ENCODE results near the gene WDR7.
"Not testable (repeated sequence)": the region's sequence is repeated elsewhere in the genome, so short reads cannot be mapped to it uniquely, and the experiment has no call there.

The WDR7 gene

GRCh38 chr18:56649996-56650395, 1.2 kb upstream of the WDR7 start:
- no peak for DNase-seq (ENCODE audit: low read depth, low spot score)
- H3K4me3 ChIP-seq (ENCODE audit: low read length) = peak overlapping the region; percentile 66

- H3K4me3 ChIP-seq (ENCODE audit: low read length) = peak overlapping the region; percentile 66
- DNase-seq (ENCODE audit: low read depth, low spot score) = no peak
Observed at GRCh38 chr18:56651771-56652092, 573 bp downstream of the WDR7 start.

- H3K4me3 ChIP-seq (ENCODE audit: low read length) = peak overlapping the region; percentile 66
- peak; percentile 41 for DNase-seq (ENCODE audit: low read depth, low spot score)
Observed at GRCh38 chr18:56652802-56653201, 1.6 kb downstream of the WDR7 start.

- not testable (repeated sequence) for DNase-seq (ENCODE audit: low read depth, low spot score); H3K4me3 ChIP-seq (ENCODE audit: low read length)
Observed at GRCh38 chr18:56654280-56654679, 3.1 kb downstream of the WDR7 start.

GRCh38 chr18:56658261-56658660, 7.1 kb downstream of the WDR7 start:
- H3K4me3 ChIP-seq (ENCODE audit: low read length) = no peak overlapping the region
- no peak for DNase-seq (ENCODE audit: low read depth, low spot score)

- no peak overlapping the region for H3K4me3 ChIP-seq (ENCODE audit: low read length)
- DNase-seq (ENCODE audit: low read depth, low spot score) = no peak
Observed at GRCh38 chr18:56659111-56659510, 8.0 kb downstream of the WDR7 start.

GRCh38 chr18:56660655-56661054, 9.5 kb downstream of the WDR7 start:
- DNase-seq (ENCODE audit: low read depth, low spot score) = no peak
- no peak overlapping the region for H3K4me3 ChIP-seq (ENCODE audit: low read length)

GRCh38 chr18:56661360-56662062, 10.4 kb downstream of the WDR7 start:
- DNase-seq (ENCODE audit: low read depth, low spot score) = no peak
- no peak overlapping the region for H3K4me3 ChIP-seq (ENCODE audit: low read length)

GRCh38 chr18:56662063-56662408, 10.9 kb downstream of the WDR7 start:
- H3K4me3 ChIP-seq (ENCODE audit: low read length) = no peak overlapping the region
- no peak for DNase-seq (ENCODE audit: low read depth, low spot score)

GRCh38 chr18:56662502-56662901, 11.3 kb downstream of the WDR7 start:
- no peak overlapping the region for H3K4me3 ChIP-seq (ENCODE audit: low read length)
- DNase-seq (ENCODE audit: low read depth, low spot score) = no peak

GRCh38 chr18:56662902-56663301, 11.7 kb downstream of the WDR7 start:
- no peak overlapping the region for H3K4me3 ChIP-seq (ENCODE audit: low read length)
- DNase-seq (ENCODE audit: low read depth, low spot score) = no peak

- H3K4me3 ChIP-seq (ENCODE audit: low read length) = no peak overlapping the region
Observed at GRCh38 chr18:56672391-56672790, 21.2 kb downstream of the WDR7 start.

GRCh38 chr18:56672981-56673380, 21.8 kb downstream of the WDR7 start:
- H3K4me3 ChIP-seq (ENCODE audit: low read length) = no peak overlapping the region

More at GRCh38 chr18:56672391-56672790, 21.2 kb downstream of the WDR7 start:
- DNase-seq (ENCODE audit: low read depth, low spot score) = no peak

GRCh38 chr18:56676639-56677038, 25.5 kb downstream of the WDR7 start:
- DNase-seq (ENCODE audit: low read depth, low spot score) = no peak
- H3K4me3 ChIP-seq (ENCODE audit: low read length) = no peak overlapping the region

More at GRCh38 chr18:56672981-56673380, 21.8 kb downstream of the WDR7 start:
- DNase-seq (ENCODE audit: low read depth, low spot score) = no peak

- no peak overlapping the region for H3K4me3 ChIP-seq (ENCODE audit: low read length)
- DNase-seq (ENCODE audit: low read depth, low spot score) = no peak
Observed at GRCh38 chr18:56678836-56679565, 27.8 kb downstream of the WDR7 start.

GRCh38 chr18:56684277-56684676, 33.1 kb downstream of the WDR7 start:
- no peak overlapping the region for H3K4me3 ChIP-seq (ENCODE audit: low read length)
- no peak for DNase-seq (ENCODE audit: low read depth, low spot score)

- no peak for DNase-seq (ENCODE audit: low read depth, low spot score)
- H3K4me3 ChIP-seq (ENCODE audit: low read length) = no peak overlapping the region
Observed at GRCh38 chr18:56691530-56691929, 40.4 kb downstream of the WDR7 start.

GRCh38 chr18:56696966-56697365, 45.8 kb downstream of the WDR7 start:
- no peak overlapping the region for H3K4me3 ChIP-seq (ENCODE audit: low read length)
- no peak for DNase-seq (ENCODE audit: low read depth, low spot score)

- no peak overlapping the region for H3K4me3 ChIP-seq (ENCODE audit: low read length)
- peak; percentile 23 for DNase-seq (ENCODE audit: low read depth, low spot score)
Observed at GRCh38 chr18:56702946-56703345, 51.8 kb downstream of the WDR7 start.

GRCh38 chr18:56709463-56709862, 58.3 kb downstream of the WDR7 start:
- DNase-seq (ENCODE audit: low read depth, low spot score) = peak; percentile 75
- H3K4me3 ChIP-seq (ENCODE audit: low read length) = no peak overlapping the region

Data from Jurkat, Clone E6-1 (cell line).